ENCODE measurements around the gene RRAGD.
A peak's percentile ranks its signal among the peaks of the same experiment; 100 is the strongest.

The RRAGD gene

DNA sequence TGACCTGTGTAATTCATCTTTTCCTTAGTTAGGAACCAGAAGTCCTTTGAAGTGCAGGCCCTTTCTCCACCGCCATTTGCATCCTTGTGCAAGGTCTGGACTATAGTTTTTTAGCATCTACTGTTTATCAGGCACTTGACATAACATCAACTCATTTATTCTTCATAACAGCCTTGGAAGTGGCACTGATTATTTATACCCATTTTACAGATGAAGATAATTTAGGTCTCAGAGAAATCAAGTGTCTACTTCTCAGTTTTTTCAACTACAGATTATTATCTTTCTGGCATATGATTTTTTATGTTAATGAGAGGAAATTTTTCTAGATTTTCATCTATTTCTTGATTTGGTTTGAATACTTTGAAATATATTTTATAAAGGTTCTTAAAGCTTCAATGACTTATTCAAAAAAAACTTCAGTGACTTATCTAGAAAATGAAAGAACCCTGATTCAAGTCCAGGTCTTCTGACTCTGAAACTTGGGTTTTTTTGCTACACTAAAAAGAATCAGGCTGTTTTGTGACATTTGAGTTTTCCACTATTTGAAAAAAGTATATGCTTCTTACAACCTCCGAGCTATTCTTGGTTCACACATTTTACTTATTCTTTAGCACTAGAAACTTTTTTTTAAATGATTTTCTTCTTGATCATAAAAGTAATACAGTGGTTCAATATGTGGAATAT lies 56.4 kb downstream of the RRAGD start:
- Histone ChIP-seq H3K4me2 (ENCODE audit: low read depth, low read length, poor library complexity, severe bottlenecking) (peak overlapping the region; percentile 100), H3K4me3 (ENCODE audit: insufficient read depth, low read length, poor library complexity, severe bottlenecking) (peak overlapping the region; percentile 6), H3K9me2 (replicated peaks; ENCODE audit: insufficient read depth, low read length) (no peaks in the 10 kb centered on the region), H2AFZ (ENCODE audit: low read depth, low read length, severe bottlenecking) (no peak overlapping the region), H3K9ac (ENCODE audit: low read length) (peak overlapping the region; percentile 97), H3K36me3 (ENCODE audit: low read length) (peaks cover 11% of the 10 kb centered on the region; the same call in 1 of the 2 replicates), H3K27me3 (ENCODE audit: low read length) (no peaks in the 10 kb centered on the region), H3K27ac (ENCODE audit: low read depth, low read length) (peak overlapping the region; percentile 100), H3K9me3 (ENCODE audit: insufficient read depth, low read length) (no peaks in the 10 kb centered on the region), H3K79me2 (ENCODE audit: insufficient read depth, low read length) (peaks cover 37% of the 10 kb centered on the region), H3F3A (ENCODE audit: insufficient read depth) (peaks cover 78% of the 10 kb centered on the region), H4K20me1 (ENCODE audit: low read depth, low read length) (no peaks in the 10 kb centered on the region)
- TF ChIP-seq EZH2phosphoT487 (conservative IDR thresholded peaks at IDR 0.05; ENCODE audit: low read length), result no peak
- TF ChIP-seq, protein P1, sequence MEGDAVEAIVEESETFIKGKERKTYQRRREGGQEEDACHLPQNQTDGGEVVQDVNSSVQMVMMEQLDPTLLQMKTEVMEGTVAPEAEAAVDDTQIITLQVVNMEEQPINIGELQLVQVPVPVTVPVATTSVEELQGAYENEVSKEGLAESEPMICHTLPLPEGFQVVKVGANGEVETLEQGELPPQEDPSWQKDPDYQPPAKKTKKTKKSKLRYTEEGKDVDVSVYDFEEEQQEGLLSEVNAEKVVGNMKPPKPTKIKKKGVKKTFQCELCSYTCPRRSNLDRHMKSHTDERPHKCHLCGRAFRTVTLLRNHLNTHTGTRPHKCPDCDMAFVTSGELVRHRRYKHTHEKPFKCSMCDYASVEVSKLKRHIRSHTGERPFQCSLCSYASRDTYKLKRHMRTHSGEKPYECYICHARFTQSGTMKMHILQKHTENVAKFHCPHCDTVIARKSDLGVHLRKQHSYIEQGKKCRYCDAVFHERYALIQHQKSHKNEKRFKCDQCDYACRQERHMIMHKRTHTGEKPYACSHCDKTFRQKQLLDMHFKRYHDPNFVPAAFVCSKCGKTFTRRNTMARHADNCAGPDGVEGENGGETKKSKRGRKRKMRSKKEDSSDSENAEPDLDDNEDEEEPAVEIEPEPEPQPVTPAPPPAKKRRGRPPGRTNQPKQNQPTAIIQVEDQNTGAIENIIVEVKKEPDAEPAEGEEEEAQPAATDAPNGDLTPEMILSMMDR (IDR thresholded peaks at IDR 0.05; ENCODE audit: insufficient read depth, low read length, poor library complexity, severe bottlenecking), result no peak

DNA sequence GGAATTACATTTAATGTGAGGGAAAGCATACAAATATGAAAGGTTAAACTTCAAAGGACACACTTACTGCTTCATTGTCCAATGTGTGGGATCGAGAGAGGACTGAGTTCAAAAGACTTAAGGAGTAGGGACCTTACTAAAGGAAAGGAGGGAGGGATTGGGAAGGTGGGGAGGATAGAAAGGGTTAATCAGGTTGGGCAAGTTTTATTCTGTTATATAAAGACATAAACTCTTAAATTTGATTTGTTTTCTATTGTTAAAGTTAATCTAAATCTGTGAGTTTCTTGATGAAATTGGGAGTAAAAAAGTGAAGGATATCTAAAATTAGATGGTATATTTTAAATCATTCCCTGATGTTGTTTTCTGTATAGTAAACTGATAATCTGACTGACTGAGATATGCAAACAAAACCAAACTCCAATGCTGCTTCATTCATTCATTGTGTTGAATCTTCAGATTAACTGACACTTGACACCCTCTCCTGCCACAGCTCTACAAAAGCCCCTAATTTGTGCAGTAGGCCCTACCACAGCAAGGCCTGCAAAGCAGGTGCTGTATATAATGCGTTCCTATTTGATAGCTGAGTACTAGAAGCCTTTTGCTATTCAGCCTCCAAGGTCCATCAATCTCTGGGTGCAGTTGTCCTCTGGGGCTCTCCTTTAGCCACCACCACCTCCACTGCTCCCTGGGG lies 58.2 kb downstream of the RRAGD start:
- Histone ChIP-seq H3K4me2 (ENCODE audit: low read depth, low read length, poor library complexity, severe bottlenecking) (peak overlapping the region; percentile 100), H3K27me3 (ENCODE audit: low read length) (no peaks in the 10 kb centered on the region), H3K36me3 (ENCODE audit: low read length) (peaks cover 23% of the 10 kb centered on the region), H3K9me2 (replicated peaks; ENCODE audit: insufficient read depth, low read length) (no peaks in the 10 kb centered on the region), H3K9me3 (ENCODE audit: insufficient read depth, low read length) (no peaks in the 10 kb centered on the region), H4K20me1 (ENCODE audit: low read depth, low read length) (peaks cover 13% of the 10 kb centered on the region), H3K9ac (ENCODE audit: low read length) (peak overlapping the region; percentile 97), H2AFZ (ENCODE audit: low read depth, low read length, severe bottlenecking) (no peak overlapping the region), H3K27ac (ENCODE audit: low read depth, low read length) (peak overlapping the region; percentile 100), H3F3A (ENCODE audit: insufficient read depth) (peaks cover 79% of the 10 kb centered on the region), H3K4me3 (ENCODE audit: insufficient read depth, low read length, poor library complexity, severe bottlenecking) (peak overlapping the region; percentile 96), H3K79me2 (ENCODE audit: insufficient read depth, low read length) (peaks cover 55% of the 10 kb centered on the region)
- TF ChIP-seq, protein P1 (IDR thresholded peaks at IDR 0.05; ENCODE audit: insufficient read depth, low read length, poor library complexity, severe bottlenecking), result no peak
- TF ChIP-seq EZH2phosphoT487 (conservative IDR thresholded peaks at IDR 0.05; ENCODE audit: low read length), result no peak

DNA sequence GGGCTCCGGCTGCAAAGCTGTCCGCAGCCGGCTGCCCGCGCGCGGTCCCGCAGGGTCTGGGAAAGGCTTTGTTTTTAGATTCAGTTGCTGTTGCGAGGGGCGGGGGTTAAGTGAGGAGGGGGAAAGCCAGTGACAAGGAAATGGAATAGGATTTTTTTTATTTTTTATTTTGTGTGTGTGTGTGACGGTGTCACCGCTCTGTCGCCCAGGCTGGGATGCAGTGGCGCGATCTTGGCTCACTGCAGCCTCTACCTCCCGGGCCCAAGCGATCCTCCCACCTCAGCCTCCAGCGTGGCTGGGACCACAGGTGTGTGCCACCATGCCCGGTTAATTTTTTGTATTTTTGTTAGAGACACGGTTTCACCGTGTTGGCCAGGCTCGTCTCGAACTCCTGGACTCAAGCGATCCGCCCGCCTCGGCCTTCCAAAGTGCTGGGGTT lies 58.9 kb downstream of the RRAGD start:
- Histone ChIP-seq H3K79me2 (ENCODE audit: insufficient read depth, low read length) (peaks cover 62% of the 10 kb centered on the region), H2AFZ (ENCODE audit: low read depth, low read length, severe bottlenecking) (no peak overlapping the region), H3F3A (ENCODE audit: insufficient read depth) (peaks cover 72% of the 10 kb centered on the region), H4K20me1 (ENCODE audit: low read depth, low read length) (peaks cover 19% of the 10 kb centered on the region), H3K4me3 (ENCODE audit: insufficient read depth, low read length, poor library complexity, severe bottlenecking) (peak overlapping the region; percentile 96), H3K27me3 (ENCODE audit: low read length) (no peaks in the 10 kb centered on the region), H3K9ac (ENCODE audit: low read length) (peak overlapping the region; percentile 97), H3K36me3 (ENCODE audit: low read length) (peaks cover 23% of the 10 kb centered on the region), H3K27ac (ENCODE audit: low read depth, low read length) (peak overlapping the region; percentile 100), H3K9me2 (replicated peaks; ENCODE audit: insufficient read depth, low read length) (no peaks in the 10 kb centered on the region), H3K9me3 (ENCODE audit: insufficient read depth, low read length) (no peaks in the 10 kb centered on the region), H3K4me2 (ENCODE audit: low read depth, low read length, poor library complexity, severe bottlenecking) (peak overlapping the region; percentile 100)
- no peak for TF ChIP-seq EZH2phosphoT487 (conservative IDR thresholded peaks at IDR 0.05; ENCODE audit: low read length)
- TF ChIP-seq, protein P1 (IDR thresholded peaks at IDR 0.05; ENCODE audit: insufficient read depth, low read length, poor library complexity, severe bottlenecking), result no peak
